SIG-M5 (cell line): ENCODE data around the gene DLGAP4.
"Not testable (repeated sequence)": the region's sequence is repeated elsewhere in the genome, so short reads cannot be mapped to it uniquely, and the experiment has no call there.

ENCODE experiments used
- DNase-seq: peaks from one replicate; lab custom pipeline; 2025; lab: John Stamatoyannopoulos, UW

The DLGAP4 gene

DNA sequence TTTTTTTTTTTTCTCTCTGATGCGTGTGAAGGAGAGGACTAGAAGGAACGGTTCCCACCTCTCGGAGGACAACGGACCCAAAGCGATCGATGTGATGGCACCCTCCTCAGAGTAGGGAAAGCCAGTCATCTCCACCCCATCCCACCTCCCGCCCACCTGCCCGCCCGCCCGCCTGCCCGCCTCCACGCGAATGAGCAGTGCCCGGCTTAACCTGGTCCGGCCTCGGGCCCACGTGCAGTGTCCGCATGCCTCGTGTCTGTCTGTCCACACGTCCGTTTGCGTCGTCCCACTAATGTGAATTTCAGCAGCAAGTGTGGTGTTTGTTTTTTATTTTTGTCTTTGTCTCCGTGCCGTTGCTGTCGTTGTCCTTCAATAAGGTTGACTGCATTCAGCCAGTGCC, 193.1 kb downstream of the DLGAP4 start:
- DNase-seq = no peak

DNA sequence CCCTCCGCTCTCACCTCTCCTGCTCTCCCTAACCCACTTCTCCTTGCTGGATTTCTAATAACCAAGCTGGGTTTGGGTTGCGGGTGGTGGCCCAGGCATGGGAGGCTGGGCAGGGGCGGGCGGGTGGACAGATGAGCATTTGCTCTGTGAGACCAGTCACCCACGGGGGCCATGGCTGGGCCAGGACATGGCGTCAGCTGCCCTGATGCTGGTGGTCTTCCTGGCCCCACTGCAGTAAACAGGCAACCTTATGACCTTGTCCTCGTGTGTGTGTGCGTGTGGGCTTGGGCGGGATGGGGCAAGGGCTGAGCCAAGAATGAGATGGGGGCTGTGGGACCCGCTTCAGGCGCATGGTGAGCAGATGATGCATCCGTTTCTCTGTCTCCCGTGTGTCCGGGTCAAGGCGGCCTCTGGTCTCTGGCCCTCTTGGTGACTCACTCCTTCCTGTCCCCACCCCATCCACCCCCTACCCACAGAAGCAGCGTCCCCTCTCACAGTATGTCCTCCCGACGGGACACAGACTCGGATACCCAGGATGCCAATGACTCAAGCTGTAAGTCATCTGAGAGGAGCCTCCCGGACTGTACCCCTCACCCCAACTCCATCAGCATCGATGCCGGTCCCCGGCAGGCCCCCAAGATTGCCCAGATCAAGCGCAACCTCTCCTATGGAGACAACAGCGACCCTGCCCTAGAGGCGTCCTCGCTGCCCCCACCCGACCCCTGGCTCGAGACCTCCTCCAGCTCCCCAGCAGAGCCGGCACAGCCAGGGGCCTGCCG, 193.8 kb downstream of the DLGAP4 start:
- DNase-seq = no peak

DNA sequence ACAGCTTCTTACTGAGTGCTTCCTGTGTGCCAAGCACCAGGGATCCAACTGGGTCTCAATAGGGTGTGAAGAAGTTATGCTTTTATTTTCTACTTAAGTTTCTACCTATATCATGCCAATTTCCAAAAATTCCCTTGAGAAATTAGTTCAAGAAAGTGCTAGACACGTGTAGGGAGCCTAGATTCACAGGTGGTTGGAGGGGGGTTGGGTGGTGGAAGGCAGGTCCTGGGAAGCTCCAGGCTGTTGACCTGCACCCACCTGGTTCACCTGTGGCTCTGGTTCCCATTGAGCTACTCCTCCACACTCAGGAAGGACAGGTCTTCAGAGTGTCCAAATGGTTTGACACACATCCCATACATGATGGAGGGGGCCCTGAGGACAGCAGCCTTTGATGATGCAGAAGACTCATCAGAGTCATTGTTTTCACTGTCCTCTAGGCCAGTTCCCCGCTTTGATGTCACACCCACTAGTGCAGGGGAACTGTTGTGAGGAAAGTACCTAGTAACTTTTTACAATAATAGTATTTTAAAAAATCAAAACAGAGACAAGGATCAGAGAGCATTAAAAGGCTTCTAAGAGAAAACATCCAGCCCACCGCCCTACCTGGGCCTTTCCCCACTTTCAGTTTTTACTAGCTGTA, 195.3 kb downstream of the DLGAP4 start:
- no peak for DNase-seq

DNA sequence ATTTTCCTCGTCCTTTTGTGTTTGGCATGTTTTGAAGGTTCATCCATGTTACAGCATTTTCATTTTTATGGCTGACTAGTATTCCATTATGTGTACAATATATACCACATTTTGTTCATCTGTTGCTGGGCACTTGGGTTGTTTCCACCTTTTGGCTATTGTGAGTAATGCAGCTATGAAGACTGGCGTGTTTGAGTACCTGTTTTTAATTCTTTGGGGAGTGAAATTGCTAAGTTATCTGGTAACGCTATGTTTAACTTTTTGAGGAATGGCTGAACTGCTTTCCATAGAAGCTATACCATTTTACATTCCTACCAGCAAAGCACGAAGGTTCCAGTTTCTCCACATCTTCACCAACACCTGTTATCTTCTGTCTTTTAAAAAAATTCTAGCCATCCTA, 198.2 kb downstream of the DLGAP4 start:
- DNase-seq = no peak

DNA sequence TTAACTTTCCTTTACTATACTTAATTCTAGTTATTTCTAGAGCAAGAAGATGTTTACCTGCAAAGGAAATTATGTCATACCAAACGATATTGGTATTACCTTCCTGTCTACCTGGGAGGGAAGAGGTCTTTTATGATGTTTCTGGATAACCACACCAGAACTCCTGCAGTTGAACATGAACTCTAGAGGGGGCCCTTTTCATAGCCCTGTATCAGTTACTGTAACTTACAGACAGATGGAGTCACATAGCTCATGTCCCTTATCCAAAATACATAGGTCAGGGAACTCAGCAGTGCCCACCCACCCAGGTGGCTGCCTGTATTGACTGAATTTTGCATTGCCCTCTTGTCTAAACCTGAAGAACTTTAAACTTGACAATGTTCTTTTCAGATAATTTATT, 200.1 kb downstream of the DLGAP4 start:
- DNase-seq = no peak

DNA sequence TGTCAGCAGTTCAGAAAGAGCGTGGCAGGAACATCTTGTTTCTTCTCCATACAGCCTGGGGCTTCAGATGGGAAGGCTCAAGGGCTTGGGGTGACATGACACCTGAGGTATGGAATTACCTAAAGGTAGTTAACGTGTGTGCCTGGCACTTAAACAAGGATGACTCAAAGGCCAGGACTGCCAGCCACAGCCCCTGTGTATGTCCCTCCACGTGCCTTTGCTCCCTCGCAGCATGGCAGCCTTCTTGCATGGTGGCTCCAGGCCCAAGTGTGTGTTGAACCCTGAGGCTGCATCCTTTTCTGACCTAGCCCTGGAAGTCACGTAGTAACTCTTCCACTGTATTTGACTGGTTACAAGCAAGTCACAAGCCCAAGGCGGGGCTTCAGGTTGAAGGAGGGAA, 201.6 kb downstream of the DLGAP4 start:
- DNase-seq = no peak

DNA sequence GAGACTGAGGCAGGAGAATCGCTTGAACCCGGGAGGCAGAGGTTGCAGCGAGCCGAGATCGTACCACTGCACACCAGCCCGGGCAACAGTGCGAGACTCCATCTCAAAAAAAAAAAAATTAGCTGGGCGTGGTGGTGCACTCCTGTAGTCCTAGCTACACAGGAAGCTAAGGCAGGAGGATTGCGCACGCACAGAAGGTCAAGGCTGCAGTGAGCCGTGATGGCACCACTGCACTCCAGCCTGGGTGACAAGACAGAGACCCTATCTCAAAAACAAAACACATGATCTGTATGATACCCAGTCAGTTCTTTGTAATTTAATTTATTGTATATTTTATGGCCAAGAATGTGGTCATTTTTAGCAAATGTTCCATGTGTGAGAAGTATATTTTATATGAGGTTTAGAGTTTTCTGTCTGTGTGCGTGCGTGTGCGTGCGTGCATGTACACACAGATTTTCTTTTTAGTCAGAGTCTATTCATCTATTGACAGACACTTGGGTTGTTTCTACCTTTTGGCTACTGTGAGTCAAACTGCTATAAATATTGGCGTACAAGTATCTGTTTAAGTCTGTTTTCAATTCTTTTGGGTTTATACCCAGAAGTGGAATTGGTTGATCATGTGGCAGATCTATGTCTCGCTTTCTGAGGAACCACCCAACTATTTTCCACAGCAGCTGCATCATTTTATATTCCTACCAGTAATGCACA, 213.0 kb downstream of the DLGAP4 start:
- DNase-seq = no peak

DNA sequence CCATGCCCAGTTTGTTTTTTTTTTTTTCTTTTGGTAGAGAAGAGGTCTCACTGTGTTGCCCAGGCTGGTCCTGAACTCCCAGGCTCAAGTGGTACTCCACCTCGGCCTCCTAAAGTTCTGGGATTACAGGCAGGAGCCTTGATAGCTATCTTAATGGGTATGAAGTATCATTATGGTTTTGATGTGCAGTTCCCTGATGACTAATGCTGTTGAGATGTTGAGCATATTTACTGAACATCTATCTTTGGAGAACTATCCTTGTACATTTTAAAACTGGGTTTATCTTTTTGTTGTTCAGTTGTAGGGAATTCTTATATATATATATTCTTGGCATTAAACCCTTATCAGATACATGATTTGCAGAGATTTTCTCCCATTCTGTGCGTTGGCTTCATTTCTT, 213.8 kb downstream of the DLGAP4 start:
- DNase-seq = no peak

DNA sequence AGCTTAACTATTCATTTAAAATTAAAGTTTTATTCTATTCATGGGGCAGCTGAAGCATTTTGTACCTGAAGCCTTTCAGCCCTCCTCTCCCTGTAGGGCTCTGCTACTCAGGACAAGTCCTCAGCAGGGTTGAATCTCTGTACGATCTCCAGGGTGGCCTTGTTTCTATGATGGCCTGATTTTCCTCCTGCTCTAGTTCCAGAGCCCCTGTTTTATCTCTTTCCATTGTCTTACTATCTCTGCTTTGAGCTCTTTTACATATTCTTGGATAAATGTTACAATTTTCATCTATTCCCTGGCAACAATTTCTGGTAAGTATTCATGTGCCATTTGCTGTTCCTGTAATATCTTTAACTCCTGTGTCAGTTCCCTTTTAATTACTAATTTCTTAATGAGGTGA, 215.4 kb downstream of the DLGAP4 start:
- no peak for DNase-seq

DNA sequence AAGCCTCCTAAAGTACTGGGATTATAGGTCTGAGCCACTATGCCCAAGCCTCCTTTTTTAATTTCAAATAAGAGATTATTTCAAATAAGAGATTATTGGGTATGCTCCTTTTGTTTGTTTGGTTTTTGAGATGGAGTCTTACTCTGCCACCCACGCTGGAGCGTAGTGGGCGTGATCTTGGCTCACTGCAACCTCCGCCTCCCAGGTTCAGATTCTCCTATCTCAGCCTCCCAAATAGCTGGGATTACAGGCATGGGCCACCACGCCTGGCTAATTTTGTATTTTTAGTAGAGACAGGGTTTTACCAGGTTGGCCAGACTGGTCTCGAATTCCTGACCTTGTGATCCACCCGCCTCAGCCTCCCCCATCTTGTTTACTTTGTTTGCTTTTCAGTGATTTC, 216.3 kb downstream of the DLGAP4 start:
- not testable (repeated sequence) for DNase-seq

DNA sequence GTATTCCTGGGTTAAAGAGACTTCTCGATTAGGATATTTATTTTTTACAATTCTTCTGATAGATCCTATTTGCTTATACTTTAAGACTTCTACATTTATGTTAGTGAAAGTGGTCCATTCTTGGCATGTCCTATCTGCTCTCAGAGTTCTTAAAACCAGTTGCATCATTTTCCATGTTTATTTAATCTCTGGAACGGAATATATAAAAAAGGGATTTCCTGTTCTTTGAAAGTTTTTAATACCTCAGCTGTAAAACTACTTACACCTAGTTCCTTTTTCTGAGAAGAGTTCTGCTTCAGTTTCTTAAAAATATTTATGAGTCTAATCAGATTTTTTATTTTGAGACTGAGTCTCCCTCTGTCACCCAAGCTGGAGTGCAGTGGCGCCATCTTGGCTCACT, 217.2 kb downstream of the DLGAP4 start:
- no peak for DNase-seq

DNA sequence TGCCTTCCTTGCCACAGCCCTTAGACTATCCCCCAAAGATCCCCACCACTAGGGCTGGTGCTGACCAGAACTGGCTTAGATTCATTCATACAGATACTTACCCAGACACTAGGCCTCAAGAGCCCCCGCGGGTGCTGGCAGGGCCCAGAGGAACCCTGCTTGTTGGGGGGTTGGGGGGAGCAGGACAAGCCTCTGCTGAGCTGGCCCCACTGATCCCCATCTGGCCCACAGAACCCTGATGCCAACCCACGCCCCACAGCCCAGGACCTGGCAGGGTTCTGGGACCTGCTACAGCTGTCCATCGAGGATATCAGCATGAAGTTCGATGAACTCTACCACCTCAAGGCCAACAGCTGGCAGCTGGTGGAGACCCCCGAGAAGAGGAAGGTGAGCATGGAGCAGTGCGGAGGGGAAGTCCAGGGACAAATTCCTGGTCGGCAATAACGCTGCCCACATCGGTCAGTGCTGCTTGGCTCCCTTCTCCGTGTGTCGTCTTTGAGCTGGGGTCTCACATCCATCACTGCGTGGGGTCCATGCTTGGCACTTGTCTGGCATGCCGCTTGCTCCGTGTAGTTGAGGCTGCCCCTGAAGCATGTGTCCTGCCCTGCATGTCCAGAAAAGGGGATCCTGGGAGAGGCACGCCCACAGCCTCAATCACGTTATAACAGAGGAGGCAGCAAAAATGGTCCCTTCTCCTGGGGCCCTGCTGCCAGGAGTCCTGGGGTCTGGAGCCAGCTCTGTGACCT, 219.7 kb downstream of the DLGAP4 start:
- DNase-seq = no peak

DNA sequence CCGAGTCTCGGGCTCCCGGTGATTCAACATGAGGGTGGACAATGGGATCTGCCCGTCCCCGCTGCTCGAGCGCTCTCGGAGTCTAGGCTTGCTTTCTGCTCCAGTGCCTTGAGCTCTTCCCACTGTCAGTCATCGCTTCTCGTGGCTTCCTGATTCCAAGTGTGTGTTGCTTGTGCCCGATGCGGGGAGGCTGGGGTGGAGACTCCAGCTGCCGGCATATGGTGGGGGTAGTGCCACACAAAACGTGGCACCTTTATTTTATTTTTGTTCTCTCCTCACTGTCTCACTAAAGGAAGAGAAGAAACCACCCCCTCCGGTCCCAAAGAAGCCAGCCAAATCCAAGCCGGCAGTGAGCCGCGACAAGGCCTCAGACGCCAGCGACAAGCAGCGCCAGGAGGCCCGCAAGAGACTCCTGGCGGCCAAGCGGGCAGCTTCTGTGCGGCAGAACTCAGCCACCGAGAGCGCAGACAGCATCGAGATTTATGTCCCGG, 220.4 kb downstream of the DLGAP4 start:
- no peak for DNase-seq

DNA sequence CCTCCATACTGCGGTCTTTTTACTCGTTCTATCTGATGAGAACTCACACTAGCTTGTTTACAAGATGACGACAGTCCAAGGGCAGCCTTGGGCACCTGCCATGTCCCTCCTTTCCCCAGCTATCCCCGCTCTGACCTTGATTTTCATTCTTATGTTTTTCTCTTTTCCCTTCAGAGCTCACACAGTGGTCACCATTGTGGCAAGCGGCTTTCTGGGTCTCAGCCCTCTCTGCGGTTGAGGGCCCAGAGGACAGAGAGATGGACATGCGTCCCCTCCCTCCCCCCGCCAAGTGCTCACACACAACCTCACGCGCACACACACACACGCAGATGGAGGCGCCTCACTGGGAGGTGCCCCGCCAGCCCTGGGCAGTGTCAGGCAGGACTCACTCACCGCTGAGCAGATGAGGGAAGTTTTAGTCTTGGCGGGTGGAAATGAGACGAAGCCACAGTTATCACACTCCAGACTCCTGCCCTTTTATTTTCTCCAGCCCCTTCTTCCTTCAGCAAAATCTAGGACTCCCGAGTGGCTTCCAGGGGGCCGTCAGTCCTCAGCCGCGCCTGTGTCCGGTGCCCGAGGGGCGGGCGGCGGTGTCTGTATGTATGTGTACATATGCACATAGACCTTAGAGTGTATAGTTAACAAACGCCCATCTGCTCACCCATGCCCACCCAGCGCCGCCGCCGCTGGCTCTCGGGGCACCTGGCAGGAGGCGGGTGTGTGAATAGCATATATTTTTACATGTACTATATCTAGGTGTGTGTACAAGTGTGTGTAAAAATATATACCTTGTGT, 221.4 kb downstream of the DLGAP4 start:
- no peak for DNase-seq

DNA sequence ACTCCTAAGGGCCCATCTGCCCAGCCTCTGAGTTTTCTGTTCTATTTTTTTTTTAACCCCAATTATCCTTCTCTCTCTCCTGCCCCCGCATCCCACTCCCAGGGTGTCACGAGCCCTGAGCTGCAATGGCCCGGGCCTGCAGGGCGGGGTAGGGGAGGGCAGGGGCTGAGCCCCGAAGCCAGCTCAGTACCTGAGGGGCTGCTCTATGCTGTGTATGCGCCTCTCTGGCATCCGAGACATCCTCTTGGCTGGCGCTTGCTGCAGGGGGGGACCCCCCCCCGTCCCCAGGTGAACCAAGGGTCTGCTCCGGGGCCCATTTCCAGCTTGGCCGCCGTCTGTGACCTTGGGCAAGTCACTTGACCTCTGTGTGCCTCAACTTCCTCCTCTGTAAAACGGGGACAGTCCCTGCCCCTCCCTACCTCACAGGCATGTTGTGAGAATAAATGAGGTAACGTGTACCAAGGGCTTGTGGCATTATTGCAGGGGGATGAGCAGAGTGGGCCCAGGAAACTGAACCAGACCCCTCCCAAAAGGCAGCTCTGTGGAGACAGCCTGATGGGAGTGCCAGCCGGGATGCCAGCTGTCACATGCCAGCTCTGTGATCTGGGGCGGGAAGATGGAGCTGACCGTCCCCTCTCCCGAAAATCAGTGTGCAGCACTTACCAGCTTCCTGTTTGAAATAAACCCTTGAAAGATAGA, 222.2 kb downstream of the DLGAP4 start:
- no peak for DNase-seq

DNA sequence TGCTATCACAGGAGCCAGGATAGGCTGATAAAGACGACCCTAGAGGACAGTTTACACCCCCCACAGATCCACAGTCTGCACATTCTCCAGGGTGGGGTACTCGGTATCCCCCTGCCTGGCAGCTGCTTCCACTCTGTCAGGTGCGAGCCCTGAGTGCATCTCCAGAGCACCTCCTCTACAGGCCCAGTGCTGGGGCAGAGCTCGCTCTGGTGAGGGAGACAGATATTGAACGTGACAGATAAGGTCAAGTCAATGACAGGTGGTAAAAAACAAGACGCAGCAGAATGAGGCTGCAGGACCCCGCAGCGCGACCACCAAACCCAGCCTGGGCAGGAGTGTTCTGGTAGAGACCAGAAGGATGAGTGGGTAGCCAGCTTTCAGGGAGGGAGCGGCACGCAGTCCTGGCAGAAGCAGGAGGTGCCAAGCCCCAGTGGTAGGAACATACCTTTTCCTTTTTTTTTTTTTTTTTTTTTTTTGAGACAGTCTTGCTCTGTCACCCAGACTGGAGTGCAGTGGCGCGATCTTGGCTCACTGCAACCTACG, 222.8 kb downstream of the DLGAP4 start:
- DNase-seq = no peak

DNA sequence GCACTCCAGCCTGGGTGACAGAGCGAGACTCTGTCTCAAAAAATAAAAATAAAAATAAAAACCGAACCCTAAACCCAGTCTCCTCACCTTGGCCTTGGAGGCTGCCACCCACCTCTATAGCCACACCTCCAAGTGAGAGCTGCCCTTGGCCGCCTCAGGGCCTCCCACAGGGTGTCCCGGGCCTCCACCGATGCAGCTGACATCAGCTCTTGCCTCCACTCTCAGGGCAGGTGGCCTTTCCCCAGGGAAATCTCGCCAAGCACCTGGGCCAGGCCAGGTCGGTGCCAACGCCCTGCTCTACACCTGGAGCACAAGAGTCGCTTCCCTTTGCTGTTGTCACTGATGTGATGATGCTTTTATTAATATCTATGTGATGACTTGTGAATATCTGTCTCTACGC, 226.2 kb downstream of the DLGAP4 start:
- DNase-seq = no peak

DNA sequence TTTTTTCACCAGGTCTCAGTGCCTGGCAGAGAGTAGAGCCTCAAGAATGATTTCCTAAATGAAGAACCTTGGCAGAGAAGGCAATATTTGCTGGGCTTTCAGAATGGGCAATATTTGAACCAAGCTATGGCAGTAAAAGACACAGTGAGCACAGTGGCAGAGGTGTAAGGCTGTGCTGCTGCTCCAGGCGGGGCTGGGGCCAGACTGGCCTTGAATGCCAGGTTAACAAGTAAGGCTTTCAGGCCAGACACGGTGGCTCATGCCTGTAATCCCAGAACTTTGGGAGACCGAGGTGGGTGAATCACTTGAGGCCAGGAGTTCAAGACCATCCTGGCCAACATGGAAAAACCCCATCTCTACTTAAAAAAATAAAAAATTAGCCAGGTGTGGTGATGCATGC, 226.7 kb downstream of the DLGAP4 start:
- no peak for DNase-seq

DNA sequence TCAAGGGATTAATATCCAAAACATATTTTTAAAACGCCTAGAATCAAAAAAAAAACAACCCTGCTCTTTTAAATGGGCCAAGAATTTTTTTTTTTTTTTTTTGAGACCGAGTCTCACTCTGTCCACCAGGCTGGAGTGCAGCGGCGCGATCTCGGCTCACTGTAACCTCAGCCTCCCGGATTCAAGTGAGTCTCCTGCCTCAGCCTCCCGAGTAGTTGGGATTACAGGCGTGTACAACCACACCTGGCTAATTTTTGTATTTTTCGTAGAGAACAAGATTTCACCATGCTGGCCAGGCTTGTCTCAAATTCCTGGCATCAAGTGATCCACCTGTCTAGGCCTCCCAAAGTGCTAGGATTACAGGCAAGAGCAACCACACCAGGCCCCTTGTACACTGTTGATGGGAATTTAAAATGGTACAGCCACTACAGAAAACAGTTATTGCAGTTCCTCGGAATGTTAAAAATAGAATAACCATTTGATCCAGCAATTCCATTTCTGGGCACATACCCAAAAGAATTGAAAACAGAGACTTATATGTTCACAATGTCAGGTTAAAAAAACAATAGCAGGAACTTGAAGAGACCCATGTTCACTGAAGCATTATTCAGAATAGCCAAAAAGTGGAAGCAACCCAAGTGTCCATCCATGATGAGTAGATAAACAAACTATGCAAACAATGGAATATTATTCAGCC, 232.0 kb downstream of the DLGAP4 start:
- no peak for DNase-seq
